ENCODE results near the gene MPPED1.

The MPPED1 gene

GRCh38 chr22:43515411-43515810 is 103.6 kb downstream of the MPPED1 start:
- DNase-seq (ENCODE audit: low read depth, low spot score): no peak

DNA sequence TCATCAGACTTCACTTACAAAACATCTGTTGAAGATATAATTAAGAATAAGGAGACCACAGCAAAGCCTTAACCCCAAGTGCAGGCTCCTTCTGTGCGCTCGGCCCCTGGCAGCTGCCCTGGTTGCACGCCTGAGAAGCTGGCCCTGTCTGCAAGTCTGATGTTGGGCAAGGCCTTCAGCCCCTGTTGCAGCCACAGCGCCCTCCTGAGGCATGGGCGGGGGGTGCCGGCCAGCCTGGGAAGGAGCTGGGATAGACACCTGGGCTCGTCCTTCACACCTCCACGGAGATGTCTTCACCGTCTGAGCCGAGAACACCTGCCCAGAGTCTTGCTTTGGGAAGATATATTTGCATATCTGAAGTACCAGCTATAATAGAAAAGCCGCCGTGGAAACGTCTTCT is 104.1 kb downstream of the MPPED1 start:
- DNase-seq (ENCODE audit: low read depth, low spot score): peak; percentile 34

- no peak for DNase-seq (ENCODE audit: low read depth, low spot score)
Observed at GRCh38 chr22:43516386-43516785, 104.6 kb downstream of the MPPED1 start.

GRCh38 chr22:43516996-43517635 is 105.3 kb downstream of the MPPED1 start:
- DNase-seq (ENCODE audit: low read depth, low spot score): no peak

DNA sequence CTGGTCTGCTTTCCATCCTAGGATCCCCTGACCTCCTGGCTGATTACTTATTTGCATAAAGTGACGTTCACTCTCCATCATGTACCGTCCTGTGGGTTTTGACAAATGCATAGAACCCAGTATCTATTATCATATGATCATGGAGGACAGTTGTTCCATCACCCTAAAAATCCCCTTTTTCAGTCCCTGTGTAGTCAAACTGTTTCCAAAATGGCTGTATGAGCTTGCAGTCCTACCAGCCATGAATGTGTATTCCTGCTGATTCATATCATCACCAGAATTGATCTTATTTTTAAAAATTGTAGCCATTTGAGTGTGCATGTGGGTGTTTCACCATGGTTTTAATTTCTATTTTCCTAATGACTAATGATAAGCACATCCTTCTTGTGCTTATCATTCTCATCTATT is 108.8 kb downstream of the MPPED1 start:
- DNase-seq (ENCODE audit: low read depth, low spot score): no peak

DNA sequence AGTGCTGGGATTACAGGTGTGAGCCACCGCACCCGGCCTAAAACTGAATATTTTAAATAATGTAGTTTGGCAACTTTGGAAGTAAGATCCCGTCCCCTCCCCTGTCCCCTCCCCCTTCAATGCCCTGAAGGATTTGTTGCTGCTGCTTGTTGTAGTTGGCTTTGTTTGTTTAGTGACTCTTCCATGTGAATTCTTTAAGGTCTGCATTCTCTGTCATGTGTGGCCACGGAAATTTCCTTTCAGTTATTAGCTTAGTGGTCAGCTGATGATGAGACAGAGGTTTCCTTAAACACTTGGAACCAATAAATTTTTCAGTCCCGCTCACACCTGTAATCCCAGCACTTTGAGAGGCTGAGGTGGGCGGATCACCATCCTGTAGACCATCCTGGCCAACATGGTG is 109.9 kb downstream of the MPPED1 start:
- DNase-seq (ENCODE audit: low read depth, low spot score): no peak

GRCh38 chr22:43526117-43526655 is 114.4 kb downstream of the MPPED1 start:
- no peak for DNase-seq (ENCODE audit: low read depth, low spot score)

DNA sequence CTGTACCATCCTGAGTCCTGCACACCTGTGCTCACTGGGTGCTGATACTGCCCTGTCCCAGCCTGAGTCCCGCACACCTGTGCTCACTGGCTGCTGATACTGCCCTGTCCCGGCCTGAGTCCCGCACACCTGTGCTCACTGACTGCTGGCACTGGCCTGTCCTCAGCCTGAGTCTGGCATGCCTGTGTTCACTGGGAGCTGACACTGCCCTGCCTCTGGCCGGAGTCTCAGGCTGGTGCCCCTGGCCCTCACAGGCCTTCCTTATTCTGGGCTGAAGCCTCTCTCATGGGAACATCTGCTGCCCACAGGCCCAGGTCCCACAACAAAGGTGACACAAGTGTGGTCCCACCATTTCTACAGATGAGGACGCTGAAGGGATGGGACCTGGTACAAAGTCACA is 115.1 kb downstream of the MPPED1 start:
- DNase-seq (ENCODE audit: low read depth, low spot score): no peak

DNA sequence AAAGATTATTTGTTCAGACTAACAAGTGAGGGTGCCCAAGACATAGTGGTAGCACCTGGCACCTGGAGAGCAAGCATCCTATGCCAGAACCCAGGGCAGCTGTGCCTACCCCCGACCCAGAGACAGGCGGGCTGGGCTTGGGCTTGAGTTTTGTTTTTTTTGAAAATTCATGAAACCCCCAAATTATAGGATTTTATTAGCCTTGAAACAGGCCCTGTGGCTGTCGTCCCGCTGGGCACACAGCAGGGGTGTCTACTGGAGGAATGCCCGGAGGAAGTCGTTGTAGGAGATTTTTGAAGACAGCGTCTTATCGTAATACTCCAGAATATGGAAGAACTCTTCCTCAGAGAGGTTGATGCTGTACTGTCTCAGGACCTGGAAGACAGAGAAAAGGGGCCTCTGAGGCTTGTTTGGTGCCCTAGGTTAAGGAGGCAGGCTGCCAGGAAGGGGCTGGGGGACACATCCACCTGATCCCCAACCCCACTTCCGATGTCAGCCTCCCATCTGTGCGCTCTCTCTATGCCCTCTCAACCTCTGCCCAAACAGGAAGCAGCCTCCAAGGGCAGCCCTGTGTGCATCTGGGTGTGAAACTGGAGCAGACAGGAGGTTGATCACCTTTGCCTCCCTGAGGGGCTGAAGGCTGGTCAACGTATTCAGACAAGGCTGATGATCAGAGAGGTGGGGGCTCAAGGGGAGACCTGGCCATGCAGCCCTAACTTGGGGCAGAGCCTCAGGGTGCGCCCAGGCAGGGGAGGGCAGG is 117.0 kb downstream of the MPPED1 start:
- DNase-seq (ENCODE audit: low read depth, low spot score): no peak

DNA sequence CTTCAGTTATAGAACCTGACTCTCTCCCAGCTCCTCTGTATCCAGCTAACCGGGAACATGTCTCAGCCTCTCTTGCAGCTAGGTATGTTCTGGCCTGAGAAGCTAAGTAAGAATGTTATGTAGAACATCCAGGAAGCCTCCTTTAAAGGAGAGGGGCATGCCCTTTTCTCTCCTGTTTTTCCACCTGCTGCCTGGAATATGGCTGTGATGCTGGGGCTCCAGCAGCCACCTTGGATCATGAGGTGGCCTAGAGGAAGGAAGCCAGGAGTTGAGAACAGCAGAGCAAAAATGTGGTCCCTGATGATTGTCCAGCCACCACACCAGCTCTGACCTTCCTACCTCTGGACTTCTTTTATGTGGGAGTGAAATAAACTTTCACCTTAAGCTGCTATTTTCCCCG is 117.6 kb downstream of the MPPED1 start:
- DNase-seq (ENCODE audit: low read depth, low spot score): no peak

DNA sequence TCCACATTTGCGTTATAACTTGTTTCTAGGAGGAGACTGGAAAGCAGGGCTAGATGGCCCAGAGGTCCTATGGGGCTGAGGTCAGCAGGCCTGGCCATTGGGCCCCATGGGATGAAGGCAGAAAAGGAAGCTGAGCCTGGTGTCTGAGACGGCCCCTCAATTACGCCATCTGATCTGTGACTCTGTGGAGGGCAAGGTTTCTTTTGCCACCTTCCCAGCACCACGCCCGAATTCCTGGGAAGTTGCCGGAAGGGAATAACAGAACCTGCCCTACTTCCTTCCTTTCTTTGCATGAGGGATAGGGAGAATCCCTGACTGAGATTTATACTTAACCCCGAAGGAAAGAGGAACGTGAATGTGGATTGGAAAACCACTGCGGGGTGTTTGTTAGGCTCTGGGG is 118.1 kb downstream of the MPPED1 start:
- peak; percentile 35 for DNase-seq (ENCODE audit: low read depth, low spot score)

GRCh38 chr22:43530349-43531201 is 118.8 kb downstream of the MPPED1 start:
- peak; percentile 47 for DNase-seq (ENCODE audit: low read depth, low spot score)

GRCh38 chr22:43531651-43532050 is 119.8 kb downstream of the MPPED1 start:
- no peak for DNase-seq (ENCODE audit: low read depth, low spot score)

DNA sequence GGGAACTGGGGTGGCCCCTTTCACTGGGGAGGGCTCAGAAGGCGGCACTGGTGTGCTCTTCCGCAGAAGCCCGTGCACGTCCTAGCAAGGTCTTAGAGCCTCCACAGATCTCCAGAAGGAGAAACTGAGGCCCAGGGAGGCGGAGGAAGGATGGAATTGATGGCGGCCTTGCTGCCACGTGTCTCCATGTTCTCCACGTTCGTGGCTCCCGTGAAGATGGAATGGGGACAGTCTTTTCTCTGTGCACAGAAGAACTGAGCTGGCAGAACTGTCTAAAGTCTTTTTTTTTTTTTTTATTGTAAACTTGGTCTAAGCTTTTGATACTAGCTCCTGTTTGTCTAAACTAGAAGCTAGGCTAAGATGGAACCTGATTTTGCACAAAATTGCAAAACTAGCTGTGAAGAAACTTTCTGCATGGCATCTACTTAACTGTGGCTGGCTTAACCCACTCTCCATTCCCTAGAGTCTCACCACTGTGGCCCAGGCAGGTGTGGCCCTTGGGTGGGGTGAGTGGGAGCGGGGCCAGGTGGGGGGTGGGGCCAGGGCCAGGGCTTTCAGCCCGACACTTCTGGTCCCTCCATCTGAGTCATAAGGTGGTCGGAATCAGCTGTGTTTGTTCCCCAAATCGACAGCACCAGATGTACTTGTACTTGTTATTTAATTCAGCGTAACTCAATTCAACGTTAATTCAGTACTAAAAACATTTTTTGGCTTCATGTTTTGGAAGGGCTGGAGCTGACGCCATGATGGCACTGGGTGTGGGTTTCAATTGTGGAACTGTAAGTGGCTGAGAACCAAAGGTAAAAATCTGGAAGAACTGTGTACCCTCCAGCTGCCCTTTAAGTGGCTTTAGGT is 120.7 kb downstream of the MPPED1 start:
- no peak for DNase-seq (ENCODE audit: low read depth, low spot score)

- no peak for DNase-seq (ENCODE audit: low read depth, low spot score)
Observed at GRCh38 chr22:43533156-43533530, 121.3 kb downstream of the MPPED1 start.

GRCh38 chr22:43533656-43534428 is 122.0 kb downstream of the MPPED1 start:
- DNase-seq (ENCODE audit: low read depth, low spot score): no peak

GRCh38 chr22:43534916-43535315 is 123.1 kb downstream of the MPPED1 start:
- DNase-seq (ENCODE audit: low read depth, low spot score): no peak

- no peak for DNase-seq (ENCODE audit: low read depth, low spot score)
Observed at GRCh38 chr22:43535336-43535735, 123.5 kb downstream of the MPPED1 start.

DNA sequence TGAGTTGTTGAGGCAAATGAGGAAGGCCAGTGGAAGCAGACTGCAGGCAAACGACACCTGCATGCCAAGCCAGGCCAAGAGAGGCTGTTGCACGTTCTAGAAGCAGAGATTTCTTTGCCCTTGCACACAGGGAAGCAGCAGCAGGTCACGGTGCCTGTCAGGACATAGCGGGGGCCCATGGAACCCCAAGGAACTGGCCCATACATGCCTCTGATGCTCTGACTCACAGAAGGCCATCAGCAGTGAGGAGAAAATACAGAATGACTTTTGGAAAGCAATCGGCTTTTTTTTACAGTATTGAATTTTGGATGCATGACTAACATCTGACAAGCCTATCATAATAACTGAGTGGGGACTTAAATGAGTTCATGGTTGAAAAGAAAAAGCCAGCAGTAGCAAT is 123.9 kb downstream of the MPPED1 start:
- DNase-seq (ENCODE audit: low read depth, low spot score): no peak

GRCh38 chr22:43537019-43537585 is 125.3 kb downstream of the MPPED1 start:
- peak; percentile 29 for DNase-seq (ENCODE audit: low read depth, low spot score)

Data from ELF-1 (cell line).